GM12865 (cell line): ENCODE results near the gene PAK1.

ENCODE experiments used
- DNase-seq: peaks from one replicate; pipeline ENCODE4 v3.0.0; 2010; ENCODE audit warnings: low read depth
- H3K4me3 ChIP-seq: 2 replicates; pipeline ENCODE4 v1.5.1; 2011; ENCODE audit warnings: mild to moderate bottlenecking, low read depth, low read length, control low read depth
- TF ChIP-seq, protein P1 (sequence below): IDR thresholded peaks from 2 replicates; pipeline ENCODE4 v1.5.1; 2011; ENCODE audit warnings: low read length, control low read depth, low read depth, inconsistent platforms; ENCODE audit not compliant: insufficient read depth; ENCODE audit errors: missing control alignments

Gene PAK1

DNA sequence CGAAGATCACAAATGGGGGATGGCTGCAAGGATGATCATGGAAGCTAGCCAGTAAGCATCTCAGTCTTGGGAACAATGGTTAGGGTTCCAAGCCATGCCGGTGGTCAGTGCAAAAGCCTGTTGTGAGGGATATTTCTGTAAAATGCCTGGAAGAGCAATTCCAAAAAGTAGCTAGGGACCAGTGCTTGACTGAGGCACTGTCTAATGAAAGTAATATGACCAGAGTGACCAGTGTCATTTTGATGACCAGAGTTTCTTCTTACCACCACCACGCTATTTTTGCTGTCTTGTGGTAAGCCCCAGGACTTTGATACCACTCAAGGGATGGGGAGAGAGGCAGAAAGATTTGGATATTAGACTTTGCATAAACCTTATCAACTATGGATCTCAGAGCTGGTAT, 190.8 kb downstream of the PAK1 start:
- no peak for DNase-seq
- H3K4me3 ChIP-seq = no peak overlapping the region
- TF ChIP-seq, protein P1, sequence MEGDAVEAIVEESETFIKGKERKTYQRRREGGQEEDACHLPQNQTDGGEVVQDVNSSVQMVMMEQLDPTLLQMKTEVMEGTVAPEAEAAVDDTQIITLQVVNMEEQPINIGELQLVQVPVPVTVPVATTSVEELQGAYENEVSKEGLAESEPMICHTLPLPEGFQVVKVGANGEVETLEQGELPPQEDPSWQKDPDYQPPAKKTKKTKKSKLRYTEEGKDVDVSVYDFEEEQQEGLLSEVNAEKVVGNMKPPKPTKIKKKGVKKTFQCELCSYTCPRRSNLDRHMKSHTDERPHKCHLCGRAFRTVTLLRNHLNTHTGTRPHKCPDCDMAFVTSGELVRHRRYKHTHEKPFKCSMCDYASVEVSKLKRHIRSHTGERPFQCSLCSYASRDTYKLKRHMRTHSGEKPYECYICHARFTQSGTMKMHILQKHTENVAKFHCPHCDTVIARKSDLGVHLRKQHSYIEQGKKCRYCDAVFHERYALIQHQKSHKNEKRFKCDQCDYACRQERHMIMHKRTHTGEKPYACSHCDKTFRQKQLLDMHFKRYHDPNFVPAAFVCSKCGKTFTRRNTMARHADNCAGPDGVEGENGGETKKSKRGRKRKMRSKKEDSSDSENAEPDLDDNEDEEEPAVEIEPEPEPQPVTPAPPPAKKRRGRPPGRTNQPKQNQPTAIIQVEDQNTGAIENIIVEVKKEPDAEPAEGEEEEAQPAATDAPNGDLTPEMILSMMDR = no peak

DNA sequence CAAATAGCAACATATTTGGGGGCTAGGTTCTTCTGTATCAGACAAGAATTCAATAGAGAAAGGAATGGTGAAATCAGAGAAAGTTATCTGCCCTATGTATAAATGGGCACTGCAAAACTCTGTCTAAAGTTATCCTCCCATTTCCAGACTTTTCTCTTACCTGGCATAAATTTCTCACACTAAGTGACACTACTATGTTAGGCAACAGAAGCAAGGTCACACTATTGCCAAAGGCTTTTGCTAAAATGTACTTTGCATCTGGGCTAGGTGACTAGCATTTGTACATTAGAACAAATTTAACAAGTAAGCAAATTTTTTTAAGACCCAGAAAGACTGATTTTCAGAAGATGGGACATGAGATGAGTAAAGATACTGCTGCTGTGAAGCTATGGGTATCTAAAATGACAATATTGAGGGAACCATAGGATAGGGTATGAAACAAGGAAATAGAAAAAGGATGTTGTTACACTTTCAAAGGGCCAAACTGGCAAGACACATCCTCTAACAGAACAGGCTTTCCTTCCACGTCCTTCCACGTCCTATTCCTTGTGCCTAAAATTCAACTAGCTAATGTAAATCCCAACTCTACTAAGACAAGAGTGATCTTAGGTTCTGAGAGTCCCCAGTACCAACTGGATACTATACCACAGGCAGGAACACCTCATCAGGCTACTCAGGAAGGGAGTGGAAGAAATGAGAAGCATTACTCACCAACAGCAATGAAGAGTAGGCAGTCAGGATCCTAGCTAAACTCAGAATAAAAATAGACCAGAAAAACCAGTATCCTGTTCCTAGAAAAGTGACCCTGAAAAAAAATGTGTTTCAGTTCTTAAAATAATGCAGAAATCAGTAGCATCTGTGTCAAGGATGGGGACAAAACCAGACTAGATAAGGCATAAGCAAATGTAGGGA, 195.0 kb downstream of the PAK1 start:
- TF ChIP-seq, protein P1 = no peak
- DNase-seq = no peak
- H3K4me3 ChIP-seq = no peak overlapping the region

DNA sequence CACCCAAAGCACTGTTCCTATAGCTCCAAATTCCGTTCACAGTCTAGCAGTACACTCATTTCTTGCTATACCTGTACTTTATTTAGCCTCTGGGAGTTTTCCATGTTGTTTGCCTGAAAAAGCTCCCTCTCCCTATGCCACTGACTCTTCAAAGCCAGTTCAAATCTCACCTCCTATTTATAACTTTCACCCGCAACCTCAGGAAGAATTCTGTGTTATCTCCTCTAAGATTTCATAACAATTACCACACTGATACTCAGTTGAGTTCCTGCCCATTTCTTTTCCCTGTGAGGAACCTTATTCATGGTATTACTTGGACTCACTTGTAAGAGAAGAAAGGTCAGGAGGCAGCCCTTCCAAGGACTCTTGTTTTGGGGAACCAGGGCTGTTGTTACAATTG, 197.6 kb downstream of the PAK1 start:
- DNase-seq = no peak
- TF ChIP-seq, protein P1 = no peak
- no peak overlapping the region for H3K4me3 ChIP-seq
